ENCODE measurements around the gene RHOT1.
"Not testable (repeated sequence)": the region's sequence is repeated elsewhere in the genome, so short reads cannot be mapped to it uniquely, and the experiment has no call there.

Gene RHOT1

DNA sequence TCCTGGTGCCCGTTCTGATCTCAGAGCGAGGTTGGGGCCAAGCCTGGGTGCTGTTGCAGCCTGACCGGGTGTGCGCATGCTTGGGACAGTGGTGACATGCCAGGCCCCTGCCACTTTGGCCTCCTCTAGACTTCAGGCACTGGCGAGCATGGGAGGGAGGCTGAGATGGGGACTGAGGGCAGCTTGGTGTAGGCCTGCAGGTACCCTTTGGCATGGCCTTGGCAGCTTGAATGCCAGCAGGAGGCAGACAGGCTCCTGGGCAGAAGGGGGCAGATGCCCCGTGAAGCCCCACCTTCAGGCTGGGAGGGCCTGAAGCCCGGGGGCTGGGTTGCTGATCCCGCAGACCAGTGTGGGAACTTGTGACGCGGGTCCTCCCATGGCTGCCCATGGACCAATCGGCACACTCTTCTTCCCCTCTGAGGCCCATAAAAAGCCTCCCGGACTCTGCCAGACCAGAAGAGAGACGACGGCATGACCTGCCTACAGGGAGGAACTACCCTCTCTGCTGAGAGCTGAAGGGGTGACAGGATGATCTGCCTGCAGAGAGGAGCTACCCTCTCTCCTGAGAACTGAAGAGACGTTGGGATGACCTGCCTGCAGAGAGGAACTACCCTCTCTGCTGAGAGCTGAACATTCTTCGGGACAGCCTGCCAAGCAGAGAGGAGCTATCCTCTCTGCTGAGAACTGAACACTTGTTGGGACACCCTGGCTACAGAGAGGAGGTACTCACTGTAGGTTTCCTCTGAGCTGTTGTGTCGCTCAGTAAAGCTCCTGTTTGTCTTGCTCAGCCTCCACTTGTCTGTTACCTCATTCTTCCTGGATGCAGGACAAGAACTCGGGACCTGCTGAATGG is 17.5 kb downstream of the RHOT1 start:
- peak in 2 of 14 donors; percentile 36 to 46 for DNase-seq

DNA sequence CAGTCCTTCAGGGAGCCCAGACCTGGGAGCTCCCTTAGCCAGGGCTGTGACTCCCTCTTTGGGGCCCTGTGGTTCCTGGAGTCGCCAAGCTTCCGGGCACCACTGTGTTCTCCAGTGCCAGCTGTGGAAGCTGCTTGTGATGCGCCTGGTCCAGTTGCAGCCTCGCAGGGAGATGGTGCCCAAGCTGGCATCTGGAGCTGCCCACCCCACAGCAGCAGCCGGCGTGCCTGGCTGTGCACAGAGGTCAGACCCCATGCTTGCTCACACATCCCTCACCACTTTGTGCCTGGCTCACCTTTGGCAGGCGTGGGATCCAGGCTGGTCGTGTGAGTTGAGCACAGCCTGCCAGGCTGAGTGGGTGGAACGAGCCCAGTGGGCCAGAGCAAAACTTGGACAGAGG is 18.2 kb downstream of the RHOT1 start:
- peak in 1 of 14 donors; percentile 5 for DNase-seq

DNA sequence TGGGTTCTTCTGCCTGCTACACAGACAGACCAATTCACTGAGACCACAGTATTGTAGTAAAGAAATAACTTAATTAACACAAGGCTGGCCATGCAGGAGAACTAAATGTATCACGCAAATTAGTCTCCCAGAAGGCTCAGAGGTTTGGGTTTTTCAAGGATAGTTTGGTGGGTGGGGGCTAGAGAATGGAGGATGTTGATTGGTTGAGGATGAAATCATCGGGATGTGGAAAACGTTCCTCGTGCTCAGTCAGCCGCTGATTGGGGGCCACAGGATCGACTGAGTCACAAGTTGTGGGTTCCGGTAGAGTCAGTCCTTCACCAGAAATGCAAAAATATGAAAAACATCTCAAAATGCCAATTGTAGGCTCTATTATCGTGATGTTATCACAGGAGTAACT is 18.7 kb downstream of the RHOT1 start:
- no peak for DNase-seq

DNA sequence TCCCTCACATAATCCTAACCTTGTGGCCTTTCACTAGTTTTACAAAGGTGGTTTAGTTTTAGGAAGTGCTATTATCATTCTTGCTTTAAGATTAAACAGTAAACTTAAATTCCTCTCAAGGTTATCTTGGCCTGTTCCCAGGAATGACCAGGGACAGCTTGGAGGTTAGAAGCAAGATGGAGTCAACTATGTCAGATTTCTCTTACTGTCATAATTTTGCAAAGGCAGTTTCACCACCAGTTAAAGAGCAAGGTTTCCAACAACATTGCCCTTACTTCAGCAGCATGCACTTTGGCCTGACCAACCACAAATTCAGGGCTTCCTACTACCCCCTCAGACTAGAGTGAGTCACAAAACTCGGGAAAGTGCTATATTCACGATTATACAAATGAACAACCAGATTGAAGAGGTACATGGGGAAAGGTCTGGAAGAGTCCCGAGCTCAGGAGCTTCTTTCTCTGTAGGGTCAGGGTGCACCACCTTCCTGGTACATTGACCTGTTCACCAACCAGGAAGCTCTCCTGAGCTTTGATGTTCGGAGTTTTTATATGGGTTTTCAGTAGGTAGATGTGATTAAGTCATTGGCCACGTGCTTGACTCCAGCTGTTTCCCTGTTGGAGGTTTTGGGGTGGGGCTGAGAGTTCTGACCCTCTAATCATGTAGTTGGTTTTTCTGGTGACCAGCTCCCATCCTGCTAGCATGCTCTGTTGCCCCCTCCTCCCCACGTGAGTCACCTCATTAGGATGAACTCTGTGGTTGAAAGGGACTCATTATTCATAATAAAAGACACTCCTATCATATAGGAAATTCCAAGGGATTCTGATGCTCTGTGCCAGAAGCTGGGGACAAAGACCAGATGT is 19.4 kb downstream of the RHOT1 start:
- DNase-seq, result no peak

DNA sequence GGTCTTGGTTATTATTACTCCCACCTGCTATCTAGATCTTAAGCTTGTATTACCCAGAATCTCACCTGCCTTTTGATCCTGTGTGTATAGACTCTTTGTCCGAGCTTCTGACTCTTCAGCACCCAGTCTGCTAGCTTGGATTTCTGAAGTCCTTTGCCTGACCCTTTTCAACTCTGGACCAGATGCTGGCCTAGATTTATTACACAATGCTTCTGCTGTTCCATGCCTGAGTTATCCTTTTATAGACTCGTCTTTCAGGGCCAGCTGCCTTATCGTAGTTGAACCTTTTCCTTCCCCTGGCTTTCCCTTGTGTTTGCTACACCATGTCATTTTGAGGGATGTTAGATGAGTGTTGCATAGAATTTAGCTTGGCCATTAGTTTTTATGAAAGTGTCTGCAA is 32.6 kb downstream of the RHOT1 start:
- no peak for DNase-seq

DNA sequence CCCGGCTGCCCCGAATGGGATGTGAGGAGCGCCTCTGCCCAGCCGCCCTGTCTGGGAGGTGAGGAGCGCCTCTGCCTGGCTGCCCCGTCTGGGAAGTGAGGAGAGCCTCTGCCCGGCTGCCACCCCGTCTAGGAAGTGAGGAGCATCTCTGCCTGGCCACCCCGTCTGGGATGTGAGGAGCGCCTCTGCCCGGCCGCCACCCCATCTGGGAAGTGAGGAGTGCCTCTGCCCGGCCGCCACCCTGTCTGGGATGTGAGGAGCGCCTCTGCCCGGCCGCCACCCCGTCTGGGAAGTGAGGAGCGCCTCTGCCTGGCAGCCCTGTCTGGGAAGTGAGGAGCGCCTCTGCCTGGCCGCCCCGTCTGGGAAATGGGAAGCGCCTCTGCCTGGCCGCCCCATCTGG is 36.4 kb downstream of the RHOT1 start:
- not testable (repeated sequence) for DNase-seq

DNA sequence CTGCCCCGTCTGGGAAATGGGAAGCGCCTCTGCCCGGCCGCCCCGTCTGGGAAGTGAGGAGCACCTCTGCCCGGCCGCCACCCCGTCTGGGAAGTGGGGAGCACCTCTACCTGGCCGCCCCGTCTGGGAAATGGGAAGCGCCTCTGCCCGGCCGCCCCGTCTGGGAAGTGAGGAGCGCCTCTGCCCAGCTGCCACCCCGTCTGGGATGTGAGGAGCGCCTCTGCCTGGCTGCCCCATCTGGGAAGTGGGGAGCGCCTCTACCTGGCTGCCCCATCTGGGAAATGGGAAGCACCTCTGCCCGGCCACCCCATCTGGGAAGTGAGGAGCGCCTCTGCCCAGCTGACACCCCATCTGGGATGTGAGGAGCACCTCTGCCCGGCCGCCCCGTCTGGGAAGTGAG is 36.8 kb downstream of the RHOT1 start:
- not testable (repeated sequence) for DNase-seq

DNA sequence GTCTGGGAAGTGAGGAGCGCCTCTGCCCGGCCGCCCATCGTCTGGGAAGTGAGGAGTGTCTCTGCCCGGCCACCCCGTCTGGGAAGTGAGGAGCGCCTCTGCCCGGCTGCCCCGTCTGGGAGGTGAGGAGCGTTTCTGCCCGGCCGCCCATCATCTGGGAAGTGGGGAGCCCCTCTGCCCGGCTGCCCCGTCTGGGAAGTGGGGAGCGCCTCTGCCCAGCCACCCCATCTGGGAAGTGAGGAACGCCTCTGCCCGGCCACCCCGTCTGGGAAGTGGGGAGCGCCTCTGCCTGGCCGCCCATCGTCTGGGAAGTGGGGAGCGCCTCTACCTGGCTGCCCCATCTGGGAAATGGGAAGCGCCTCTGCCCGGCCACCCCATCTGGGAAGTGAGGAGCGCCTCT is 37.2 kb downstream of the RHOT1 start:
- DNase-seq, result not testable (repeated sequence)

DNA sequence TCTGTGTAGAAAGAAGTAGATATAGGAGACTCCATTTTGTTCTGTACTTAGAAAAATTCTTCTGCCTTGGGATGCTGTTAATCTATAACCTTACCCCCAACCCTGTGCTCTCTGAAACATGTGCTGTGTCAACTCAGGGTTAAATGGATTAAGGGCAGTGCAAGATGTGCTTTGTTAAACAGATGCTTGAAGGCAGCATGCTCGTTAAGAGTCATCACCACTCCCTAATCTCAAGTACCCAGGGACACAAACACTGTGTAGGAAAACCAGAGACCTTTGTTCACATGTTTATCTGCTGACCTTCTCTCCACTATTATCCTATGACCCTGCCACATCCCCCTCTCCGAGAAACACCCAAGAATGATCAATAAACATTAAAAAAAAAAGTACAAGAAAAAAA is 38.0 kb downstream of the RHOT1 start:
- not testable (repeated sequence) for DNase-seq

DNA sequence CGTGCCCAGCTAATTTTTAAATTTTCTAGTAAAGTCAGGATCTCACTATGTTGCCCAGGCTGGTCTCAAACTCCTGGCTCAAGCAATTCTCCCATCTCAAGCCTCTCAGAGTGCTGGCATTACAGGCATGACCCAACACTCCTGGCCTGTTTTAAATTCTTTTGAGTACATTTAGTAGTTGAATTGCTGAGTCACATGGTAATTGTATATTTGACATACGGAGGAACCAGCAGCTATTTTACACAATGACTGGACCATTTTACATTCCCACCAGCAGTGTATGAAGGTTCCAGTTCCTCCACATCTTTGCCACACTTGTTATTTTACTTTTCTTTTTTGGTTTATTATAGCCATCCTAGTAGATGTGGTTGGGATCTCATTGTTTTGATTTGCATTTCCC is 43.6 kb downstream of the RHOT1 start:
- no peak for DNase-seq

DNA sequence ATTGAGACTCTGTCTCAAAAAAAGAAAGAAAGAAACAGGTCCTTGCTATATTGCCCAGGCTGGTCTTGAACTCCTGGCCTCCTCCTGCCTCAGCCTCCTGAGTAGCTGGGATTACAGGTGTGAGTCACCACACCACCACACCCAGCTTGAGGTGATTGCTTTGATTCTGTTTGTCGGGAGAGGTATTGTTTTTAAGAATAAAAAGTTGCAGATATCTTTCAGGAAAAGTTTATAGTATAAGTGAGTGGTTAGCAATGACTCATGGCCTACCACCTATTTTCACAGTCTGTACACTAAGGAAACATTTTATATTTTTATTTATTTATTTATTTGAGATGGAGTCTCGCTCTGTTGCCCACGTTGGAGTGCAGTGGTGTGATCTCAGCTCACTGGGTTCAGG is 45.0 kb downstream of the RHOT1 start:
- no peak for DNase-seq

DNA sequence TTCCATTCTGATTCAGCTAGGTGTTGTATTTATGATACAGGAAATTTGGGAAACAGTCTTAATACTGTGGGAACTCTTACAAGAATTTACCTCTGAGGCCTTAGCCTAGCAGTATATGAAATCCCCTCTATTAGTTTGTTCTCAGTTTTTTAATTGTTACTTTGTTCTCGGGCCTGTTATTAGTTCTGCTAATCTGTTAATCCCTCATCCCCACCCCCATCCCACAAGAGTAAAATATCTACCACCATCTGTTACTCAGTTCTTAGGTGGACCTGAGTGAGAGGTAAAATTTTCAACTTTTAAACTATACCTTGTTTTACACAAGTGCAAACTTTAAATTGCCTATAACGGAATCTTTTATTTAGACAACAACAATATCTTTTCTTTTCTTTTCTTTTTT is 47.0 kb downstream of the RHOT1 start:
- no peak for DNase-seq

DNA sequence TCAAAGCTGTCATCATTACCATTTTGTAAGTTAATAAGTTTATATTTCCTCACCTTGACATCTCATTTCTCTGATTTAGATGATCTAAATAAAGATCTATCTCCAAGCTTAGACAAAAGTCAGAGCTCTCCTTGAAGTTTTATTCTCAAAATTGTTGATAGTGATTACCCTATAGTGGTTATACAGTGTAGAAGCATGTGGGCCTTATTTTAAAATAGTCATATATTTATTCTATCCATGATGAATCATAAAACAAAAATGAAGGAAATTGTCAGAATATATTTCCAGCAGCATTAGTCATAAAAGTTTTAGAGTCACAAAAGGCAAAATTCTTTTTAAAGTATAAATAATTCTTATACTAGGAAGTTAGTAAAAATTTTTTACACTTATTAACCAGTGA is 49.0 kb downstream of the RHOT1 start:
- DNase-seq, result no peak

DNA sequence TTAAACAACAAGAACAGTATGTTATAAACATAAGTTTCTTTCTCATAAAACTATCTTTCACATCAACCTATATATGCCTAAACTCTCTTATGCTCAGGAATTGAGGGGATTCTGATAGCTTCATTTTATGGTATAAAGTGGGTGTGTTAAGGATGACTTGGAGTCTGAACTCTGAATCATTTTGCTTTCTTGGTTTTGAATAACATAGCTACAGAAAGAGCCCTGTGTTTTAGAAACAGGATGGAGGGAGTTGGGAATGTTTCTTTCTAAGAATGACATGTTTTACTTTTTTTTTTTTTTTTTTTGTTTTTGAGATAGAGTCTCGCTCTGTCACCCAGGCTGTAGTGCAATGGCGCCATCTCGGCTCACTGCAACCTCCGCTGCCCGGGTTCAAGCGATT is 50.1 kb downstream of the RHOT1 start:
- DNase-seq, result no peak

DNA sequence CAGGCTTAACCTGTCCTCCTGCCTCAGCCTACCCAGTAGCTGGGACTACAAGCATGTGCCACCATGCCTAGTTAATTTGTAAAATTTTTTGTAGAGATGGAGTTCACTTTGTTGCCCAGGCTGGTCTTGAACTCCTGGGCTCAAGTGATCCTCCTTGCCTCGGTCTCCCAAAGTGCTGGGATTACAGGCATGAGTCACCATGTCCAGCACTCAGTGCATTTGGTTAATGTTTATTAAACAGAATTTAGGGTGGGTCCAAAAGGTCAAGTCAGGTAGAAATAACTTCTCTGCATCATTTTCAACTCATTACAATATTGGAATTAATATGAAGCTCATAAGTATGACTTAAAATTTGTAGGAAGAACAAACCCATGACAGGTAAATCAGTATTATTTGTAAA is 55.7 kb downstream of the RHOT1 start:
- no peak for DNase-seq

DNA sequence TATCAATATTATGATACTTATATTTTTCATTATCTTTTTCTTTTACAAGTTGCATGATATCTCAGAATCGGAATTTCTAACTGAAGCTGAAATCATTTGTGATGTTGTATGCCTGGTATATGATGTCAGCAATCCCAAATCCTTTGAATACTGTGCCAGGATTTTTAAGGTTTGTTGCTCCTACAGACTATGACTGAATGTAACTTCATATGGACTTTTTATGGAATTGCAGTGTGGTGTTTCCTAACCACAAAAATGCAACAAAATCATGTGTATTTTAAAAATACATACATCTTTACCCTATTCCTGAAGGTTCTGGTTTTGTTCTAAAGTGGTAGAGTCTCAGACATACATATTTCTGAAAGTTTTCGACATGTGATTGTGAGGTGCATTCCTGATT is 64.6 kb downstream of the RHOT1 start:
- no peak for DNase-seq

DNA sequence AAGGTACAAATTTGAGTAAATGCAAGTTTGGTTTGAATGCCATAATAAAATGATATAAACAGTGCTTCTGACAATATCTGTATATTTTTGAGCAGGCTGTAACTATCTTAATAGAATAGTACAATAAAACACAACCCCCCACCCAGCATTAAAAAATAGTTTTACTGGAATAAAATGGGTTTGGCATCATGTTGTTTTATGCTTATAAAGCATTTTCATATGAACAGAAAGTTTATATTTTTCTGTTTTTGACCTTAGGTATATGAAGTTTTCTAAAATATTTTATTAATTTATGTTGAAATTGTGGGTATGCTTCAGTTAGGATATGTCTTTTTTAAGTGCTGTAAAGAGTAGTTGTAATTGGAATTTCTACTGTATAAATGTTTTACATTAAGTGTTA is 66.1 kb downstream of the RHOT1 start:
- no peak for DNase-seq

DNA sequence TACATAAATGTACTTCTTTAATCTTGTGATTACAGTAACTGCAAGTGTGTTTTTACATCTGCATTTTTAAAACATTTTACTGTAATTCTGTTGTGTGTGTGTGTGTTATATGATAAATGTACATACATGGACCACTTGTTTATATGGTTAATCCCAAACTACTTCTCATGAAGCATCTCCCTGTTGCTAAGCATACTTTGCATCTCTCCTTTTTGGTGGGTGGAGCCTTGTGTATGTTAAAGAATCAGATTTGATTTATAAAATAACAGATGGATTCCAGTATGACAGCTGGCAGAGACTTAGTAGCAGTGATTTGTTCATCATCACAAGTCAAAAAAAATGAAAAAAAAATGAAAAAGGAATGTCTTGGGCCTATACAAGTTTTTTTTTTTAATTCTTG is 67.3 kb downstream of the RHOT1 start:
- no peak for DNase-seq

DNA sequence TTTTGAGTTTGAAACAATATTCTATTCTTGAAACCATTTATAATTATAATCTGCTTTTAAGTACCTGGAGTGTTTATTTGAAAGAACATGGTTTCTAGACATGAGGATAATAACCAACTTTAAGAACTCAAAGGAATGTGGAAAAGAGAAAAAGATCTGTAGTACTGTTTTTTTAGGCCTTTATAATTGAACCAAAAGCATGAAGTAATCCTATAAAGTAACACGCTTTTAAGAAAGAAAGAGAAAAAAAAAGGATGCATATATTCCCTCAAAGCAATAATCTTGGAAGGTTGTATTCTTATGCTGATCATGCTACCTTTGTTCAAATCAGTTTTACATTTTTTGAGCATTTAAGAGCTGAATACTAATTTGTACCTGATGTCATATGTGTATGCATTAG is 69.4 kb downstream of the RHOT1 start:
- DNase-seq, result no peak

DNA sequence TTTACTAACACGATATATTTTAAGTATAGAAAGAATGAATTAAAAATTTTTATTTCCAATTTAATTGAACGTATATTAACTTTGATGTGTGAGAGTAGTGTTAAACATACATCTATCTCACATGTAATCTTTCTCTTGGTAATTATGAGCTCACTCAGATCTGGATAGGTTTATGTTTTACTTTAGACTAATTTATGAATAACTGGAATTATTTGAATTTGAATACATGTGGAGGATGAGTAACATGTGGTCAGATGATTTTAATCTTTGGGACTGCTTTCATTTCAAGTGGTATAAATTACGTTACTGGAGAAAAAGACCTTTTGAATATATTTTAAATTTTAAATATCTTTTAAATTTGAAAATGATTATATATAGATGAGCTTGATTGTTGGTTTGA is 73.4 kb downstream of the RHOT1 start:
- no peak for DNase-seq

DNA sequence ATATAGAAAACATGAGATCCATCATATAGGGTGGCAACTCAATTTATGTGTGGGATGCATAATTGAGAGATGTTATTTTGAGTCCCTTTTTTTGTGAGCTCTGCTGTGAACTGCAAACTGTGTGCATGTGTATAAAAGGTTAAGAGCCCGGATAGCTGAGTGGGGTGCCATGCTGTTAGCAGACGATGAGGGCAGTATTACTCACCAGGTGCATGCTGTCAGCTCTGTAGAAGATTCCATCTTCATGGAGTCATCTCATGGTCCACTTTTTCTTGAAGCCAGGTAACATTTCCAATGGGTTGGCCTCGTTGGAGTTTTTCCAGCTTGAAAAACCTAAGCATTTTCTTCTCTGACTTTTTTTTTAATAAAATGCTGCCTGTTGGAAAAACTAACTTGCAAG is 80.3 kb downstream of the RHOT1 start:
- no peak for DNase-seq

DNA sequence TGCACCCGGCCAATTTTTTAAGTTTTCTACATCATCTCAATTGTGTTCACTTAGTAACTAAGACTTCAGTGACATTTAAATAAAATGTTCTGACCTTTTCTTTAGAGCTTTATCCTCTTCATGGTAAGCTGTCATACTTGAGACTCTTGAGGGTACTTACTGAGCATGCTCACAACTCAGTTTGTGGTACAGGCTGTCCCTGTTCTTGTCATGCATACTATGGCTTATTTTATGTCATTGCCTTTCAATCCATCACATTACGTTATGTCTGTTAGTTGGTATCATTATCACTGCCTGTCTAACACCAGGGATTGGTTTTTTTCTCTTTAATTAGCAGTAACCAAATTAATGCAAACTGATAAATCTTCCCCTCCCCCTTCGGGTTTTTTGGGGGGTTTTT is 81.4 kb downstream of the RHOT1 start:
- no peak for DNase-seq

DNA sequence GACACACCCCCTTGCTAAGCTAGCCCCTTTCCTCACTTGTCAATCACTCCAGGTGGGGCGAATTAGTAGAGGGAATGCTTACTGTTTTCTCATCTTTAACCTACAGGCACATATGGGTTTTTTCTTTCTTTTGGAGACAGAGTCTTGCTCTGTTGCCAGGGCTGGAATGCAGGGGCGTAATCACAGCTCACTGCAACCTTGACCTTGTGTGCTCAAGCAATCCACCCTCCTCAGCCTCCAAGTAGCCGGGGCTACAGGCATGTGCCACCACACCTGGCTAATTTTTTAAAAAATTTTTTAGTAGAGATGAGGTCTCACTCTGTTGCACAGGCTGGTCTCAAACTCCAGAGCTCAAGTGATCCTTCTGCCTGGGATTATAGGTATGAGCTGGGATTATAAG is 84.6 kb downstream of the RHOT1 start:
- no peak for DNase-seq

DNA sequence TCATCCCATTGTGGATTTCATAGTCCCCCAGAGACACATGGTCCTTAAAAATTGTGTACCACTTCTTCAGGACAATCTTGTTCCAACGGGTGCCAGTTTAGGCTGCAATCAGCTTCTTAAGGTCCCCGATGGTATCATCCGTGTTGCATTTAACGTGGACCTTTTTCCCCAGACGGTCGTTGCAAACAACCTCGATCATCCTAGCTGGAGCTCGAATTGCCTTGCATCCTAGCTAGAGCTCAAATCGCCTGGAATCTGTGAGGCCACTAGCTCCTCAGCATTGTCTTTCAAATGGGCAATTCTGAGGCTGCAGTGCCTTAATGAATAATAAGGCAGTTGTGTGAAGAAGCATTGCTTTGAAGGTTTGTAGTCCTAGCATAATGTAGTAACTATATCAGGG is 85.6 kb downstream of the RHOT1 start:
- no peak for DNase-seq

Data from C1 segment of cervical spinal cord (tissue), 14 donors.